Epithelial cell of esophagus (primary cell): Measurements from ENCODE around the gene FOXD2.

ENCODE experiments used
- DNase-seq: peaks from one replicate; pipeline ENCODE4 v3.0.0; 2010; ENCODE audit warnings: low read depth
- H3K4me3 ChIP-seq: 2 replicates; pipeline ENCODE4 v1.5.1; 2011; ENCODE audit warnings: mild to moderate bottlenecking, low read length, control low read depth
- CTCF ChIP-seq: IDR thresholded peaks from 2 replicates; pipeline ENCODE4 v1.5.1; 2011; ENCODE audit warnings: low read depth, mild to moderate bottlenecking, low read length, control low read depth, inconsistent platforms; ENCODE audit not compliant: insufficient read depth; ENCODE audit errors: missing control alignments

FOXD2 gene

GRCh38 chr1:47487850-47488450 is 50.1 kb downstream of the FOXD2 start:
- no peak overlapping the region for H3K4me3 ChIP-seq
- no peak for TF ChIP-seq CTCF
- no peak for DNase-seq
